ENCODE measurements around the gene TXNIP.

- TF ChIP-seq CTCF (optimal IDR thresholded peaks at IDR 0.05 in 1 of 3, IDR thresholded peaks at IDR 0.05 in 1 of 3, conservative IDR thresholded peaks at IDR 0.05 in 1 of 3; ENCODE audit: extremely low read depth in 1 of 3, insufficient read depth in 2 of 3, low read length in 3 of 3) (no peak), EZH2 (IDR thresholded peaks at IDR 0.05; ENCODE audit: low read length) (no peak)
Measured at GRCh38 chr1:145980457-145980994, 15.9 kb downstream of the TXNIP start.

Data from keratinocyte (primary cell).